IPS DF 19.7 (cell line): ENCODE measurements around the gene MEGF6.
"Not testable (repeated sequence)": the region's sequence is repeated elsewhere in the genome, so short reads cannot be mapped to it uniquely, and the experiment has no call there.

ENCODE experiments used
- DNase-seq: peaks from one replicate; pipeline ENCODE4 v3.0.0-alpha.2; 2013; ENCODE audit warnings: low read depth, low spot score

The MEGF6 gene

DNA sequence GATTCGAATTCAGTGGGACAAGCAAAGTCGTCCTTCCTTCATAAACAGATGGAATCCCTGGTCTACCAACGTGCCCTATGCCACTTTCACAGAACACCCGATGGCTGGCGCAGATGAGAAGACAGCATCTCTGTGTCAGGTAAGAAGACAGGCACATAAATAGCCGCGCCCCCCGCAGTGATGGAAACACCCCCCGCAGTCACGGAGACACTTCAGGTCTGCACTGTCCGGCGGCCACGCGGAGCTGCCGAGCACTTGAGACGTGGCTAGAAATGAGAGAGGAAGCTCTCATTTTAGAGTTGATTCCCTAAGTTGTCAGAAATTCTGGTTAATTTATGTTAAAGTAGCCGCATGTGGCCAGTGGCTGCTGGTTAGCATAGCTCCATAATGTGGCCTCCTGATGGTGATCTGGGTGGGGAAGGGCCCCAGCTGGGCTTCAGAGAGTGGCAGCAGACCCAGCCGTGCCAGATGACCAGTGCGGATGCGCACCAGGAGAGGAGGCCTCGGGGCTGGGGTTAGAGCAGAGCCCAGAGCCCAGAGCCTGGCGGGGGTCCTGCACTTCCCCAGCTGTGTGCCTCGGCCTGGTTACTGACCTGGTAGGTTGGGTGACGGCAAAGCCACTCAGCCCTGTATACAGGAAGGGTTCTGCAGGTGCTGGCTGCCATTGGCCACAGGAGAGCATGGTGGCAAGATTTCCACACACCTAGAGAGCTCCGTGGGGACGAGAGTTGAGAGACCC lies 16.4 kb upstream of the MEGF6 start:
- DNase-seq = no peak

DNA sequence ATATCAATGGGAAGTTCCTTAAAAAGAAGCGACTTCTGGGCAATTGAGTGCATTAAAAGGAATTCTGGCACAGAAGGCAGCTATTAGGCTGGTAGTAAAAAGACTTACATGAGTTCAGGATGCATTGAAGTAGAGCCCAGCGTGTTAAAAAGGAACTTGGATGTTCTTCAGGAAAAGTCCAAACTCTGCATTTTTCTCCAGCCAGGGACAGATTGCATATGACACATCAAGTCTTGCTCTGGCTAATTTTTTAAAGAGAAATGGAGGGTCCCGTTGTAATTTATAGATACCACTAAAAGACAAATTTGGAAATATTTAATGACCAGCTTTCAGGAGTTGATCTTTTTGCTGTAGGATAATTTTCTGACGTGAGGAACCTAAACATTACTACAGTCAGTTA lies 14.7 kb upstream of the MEGF6 start:
- no peak for DNase-seq

DNA sequence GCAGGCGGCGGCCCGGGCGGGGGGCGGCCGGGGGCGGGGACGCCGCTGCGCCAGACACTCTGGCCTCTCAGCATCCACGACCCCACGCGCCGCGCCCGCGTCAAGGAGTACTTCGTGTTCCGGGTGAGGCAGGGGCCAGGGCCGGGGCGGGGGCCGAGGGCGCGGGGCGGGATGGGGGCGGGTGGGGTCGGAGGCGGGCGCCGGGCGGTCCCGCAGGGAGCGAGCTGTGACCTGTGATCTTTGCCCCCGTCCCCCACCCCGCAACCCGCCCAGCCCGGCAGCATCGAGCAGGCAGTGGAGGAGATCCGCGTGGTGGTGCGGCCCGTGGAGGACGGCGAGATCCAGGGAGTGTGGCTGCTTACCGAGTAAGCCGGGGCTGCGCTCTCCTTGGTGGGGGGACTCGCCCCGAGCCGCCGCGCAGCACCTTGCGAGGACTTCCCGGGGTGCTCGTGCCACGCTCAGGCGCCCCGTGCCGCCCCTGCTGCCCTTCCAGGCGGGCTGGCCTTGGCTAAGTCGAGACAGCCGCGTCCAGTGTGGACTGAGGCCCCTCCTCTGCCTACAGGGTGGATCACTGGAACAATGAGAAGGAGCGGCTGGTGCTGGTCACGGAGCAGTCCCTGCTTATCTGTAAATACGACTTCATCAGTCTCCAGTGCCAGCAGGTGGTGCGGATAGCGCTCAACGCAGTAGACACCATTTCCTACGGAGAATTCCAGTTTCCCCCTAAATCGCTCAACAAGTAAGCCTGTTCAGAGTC lies 14.0 kb upstream of the MEGF6 start:
- no peak for DNase-seq

DNA sequence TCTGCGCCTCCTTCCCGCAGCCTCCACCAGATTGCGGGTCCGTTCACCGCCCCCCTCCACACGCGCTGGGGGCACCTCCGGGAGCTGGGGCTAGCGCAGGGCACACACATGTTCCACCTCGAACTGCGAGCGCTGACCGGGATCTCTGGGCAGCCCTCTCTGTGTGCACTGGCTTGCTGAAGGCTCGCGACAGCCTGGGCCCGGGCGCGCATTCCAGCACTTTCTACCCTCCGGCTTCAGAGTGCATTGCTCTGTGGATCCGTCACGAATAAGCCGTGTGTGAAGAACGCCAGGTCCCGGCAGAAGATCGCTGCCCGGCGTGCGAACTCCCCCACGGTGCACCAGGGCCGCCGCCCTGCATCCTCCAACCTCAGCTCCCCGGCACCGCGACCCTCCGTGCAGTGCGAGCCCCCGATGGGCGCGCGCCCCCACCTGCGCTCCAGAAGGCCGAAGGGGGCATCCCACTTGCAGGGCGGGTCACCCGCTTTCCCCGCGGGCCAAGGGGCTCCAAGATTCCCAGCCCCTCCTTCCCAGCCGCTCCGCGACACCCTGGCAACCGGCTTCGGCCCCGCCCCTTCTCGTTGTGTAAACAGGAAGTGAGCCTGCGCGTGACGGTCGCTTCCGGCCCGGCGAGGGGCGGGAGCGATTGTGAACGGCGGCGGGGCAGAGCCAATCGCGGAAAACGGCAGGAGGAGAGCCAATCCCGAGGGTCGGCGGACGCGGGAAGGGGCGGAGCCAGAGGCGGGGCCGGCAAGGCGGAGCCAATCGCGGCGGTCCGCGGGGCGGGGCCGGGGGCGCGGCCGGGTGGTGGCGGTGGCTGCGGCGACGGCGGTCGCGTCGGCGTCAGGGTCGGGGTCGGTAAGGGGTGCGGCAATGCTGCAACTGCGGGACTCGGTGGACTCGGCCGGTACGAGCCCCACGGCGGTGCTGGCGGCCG lies 13.2 kb upstream of the MEGF6 start, which contains the start of gene TPRG1L:
TSS of gene TPRG1L (plus strand) at position 816 of the 937 bp plus-strand sequence. CDS start at position 874, 58 bp downstream.
- no peak for DNase-seq

DNA sequence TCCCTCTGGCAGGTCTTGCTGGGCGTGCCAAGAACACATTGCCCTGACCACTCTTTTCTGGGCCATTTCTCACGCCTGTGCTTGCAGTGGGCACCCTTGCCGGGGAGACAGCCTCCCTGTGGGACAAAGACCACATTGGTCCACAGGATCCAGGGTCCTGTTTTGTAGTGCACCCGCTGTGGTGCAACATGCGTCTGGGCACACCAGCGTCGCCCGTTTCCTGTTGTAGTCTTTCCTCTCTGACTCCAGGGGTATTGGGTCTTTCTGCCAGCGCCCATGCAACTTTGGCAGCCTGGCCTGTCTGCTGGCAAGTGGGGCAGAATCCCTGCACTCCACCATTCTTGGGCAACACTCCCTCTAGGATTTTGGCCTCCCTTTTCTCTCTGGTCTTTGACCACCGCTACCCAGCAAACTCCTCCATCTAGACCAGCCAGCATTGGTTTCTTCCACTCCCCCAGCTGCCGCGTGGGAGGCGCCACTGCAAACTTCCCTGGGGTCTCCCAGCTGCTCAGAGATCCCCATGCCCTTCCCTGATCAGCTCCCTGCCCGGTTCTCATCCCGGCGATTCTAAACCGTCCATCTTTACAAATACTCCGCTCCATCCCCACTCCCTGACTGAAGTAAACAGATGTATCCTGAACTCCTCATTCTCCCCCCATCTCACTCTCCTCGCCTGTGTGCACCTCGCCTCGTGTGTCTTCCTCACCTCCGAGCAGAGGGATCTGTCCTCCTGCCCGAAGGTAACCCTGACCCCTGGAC lies 12.3 kb upstream of the MEGF6 start:
- no peak for DNase-seq

DNA sequence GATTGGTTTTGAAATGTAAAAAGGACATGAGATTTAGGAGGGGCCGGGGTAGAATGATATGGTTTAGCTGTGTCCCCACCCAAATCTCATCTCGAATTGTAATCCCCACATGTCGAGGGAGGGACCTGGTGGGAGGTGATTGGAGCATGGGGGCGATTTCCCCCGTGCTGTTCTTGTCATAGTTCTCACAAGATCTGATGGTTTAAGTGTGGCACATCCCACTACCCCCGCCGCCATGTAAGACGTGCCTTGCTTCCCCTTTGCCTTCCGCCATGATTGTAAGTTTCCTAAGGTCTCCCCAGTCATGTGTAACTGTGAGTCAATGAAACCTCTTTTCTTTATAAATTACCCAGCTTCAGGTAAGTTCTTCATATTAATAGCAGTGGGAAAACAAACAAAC lies 10.8 kb upstream of the MEGF6 start:
- not testable (repeated sequence) for DNase-seq

DNA sequence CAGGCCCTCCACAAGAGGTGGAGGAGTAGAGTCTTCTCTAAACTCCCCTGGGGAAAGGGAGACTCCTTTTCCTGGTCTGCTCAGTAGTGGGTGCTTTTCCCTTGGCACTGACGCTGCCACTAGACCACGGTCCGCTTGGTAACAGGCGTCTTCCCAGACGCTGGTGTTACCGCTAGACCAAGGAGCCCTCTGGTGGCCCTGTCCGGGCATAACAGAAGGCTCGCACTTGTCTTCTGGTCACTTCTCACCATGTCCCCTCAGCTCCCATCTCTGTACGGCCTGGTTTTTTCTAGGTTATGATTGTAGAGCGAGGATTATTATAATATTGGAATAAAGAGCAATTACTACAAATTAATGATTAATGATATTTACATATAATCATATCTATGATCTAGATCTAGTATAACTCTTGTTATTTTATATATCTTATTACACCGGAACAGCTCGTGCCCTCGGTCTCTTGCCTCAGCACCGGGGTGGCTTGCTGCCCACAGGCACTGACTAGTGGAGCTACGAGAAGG lies 9.9 kb upstream of the MEGF6 start:
- DNase-seq = not testable (repeated sequence)

DNA sequence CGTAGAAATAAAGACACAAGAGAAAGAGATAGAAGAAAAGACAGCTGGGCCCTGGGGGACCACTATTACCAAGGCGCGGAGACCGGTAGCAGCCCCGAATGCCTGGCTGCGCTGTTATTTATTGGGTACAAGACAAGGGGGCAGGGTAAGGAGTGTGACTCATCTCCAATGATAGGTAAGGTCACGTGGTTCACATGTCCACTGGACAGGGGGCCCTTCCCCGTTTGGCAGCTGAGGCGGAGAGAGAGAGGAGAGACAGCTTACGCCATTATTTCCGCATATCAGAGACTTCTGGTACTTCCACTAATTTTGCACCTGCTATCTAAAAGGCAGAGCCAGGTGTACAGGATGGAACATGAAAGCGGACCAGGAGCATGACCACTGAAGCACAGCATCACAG lies 9.4 kb upstream of the MEGF6 start:
- no peak for DNase-seq

DNA sequence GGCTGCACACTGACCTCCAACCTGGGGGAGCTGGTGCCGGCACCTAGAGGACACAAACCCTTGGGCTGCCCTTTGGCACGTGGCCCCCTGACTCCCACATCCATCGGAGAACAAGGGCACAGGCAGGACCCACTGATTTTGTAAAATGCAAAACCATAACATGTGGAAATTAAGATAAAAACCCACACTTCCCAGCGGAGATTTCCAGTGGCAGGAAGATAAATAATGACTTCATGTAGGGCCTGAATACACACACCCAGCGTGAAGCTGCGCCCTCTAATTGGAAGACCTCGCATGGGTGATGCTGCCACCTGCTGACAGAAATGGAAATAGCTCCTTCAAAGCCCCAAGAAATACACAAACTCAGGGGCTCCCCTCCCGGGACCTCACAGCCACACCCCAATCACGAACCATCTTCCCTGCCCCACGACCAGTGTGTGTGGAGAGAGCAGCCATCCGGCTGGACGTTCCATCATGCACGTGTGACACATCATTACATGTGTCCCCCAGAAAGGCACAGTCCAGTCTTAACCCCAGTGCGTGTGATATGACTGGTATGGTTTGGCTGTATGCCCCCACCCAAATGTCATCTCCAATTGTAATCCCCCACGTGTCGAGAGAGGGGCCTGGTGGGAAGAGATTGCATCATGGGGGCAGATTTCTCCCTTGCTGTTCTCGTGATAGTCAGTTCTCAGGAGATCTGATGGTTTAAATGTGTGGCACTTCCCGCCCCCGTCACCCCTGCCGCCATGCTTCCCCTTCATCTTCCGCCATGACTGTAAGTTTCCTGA lies 7.8 kb upstream of the MEGF6 start:
- no peak for DNase-seq

DNA sequence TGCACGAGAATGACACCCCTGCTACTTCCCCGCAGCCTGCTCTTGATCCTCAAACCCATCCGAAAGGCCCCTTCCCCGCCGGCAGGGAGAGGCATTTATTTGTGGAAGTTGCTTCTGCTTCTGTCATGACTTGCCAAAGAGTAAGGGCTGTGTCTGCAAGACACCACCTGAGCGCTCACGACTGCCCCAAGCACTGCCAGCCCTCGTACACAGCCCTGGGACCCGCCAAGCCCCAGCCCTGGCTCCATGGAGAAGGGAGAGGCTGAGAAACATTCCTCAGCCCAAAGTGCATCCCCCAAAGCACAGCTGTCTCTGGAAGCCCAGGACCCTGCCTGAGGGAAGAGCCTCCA lies 7.2 kb upstream of the MEGF6 start:
- DNase-seq = no peak

DNA sequence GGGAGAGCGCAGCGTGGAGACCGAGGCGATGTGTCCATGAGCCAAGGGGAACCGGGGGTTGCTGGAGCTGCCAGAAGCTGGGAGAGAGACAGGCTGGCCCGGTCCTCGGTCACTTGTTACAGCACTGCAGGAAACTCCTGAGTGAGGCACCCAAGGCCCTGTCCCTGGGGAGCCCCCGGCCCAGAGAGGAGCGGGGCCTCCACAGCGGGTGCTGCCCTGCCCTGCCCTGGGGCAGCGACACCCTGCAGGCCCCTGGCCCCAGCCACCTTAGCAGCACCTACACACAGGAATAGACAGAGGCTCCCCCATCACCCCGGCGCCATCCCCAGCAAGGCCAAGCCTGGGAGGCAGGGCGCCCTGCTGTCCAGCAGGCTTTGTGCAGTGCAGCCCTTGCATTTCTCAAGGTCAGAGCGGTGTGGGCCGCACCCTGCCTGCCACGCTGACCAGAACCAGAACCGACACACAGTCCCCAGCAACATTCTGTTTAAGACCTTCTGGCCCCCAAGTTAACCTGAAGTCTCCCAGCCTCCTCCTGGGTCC lies 6.6 kb upstream of the MEGF6 start:
- no peak for DNase-seq

DNA sequence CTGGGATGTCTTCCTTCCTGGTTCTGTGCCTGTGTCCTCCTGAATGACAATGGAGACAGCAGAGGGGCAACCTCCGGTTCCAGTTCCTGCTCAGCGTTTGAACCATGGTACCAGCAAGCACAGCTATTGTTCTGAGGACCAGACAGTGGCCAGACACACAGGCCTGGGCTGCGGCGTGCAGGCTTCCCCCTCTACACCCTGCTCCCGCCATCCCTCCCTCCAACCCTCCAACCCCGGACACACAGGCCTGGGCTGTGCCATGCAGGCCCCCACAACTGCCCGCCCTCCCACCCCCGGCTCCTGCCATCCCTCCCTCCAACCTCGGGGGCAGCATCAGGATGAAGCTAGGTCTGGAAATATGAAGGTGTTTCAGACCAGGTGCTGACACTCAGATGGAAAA lies 5.6 kb upstream of the MEGF6 start:
- DNase-seq = no peak

DNA sequence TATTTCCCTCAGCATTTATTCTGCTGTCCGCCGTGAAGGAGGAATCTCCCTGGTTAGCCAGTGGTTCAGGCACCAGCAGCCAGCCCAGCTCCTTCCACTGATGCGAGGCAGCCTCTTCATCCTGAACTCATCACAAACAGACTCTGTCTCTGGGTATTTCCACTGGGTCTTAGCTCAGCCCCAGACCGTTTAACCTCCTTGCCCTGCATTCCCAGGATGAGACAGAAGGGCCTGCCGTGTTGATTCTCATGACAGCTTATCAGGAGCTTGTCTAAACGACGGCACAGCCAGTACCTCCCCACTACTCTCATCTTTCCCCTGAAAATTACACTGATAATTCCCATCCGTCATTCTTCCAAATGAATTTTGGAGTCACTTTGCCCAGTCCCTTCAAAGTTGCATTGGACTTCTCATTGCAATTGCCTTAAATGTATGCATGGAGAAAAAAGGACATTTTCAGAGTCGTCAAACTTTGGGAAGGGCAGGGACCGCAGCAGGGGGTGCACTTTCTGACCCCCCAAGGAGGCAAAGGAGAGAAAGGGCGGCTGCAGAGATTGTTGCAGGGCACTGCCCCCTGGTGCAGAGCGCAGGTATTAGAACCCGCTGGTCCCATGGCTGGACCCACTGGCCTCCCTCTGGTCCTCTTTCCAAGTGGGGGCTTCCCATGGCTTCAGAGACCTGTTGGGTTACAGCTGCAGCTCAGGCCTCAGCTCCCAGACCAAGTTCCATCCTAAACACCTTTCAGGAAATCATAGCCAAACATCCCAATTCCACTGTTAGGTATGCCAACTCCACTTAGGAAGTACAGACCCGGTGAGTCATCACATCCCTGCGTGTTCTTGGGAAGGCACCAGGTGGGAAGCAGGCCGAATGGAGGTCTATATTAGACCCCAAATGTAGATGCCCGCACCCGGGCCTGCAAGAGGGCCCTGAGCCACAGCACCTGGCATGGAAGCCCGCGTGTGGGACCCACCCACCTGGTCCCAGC lies 3.7 kb upstream of the MEGF6 start:
- DNase-seq = no peak

DNA sequence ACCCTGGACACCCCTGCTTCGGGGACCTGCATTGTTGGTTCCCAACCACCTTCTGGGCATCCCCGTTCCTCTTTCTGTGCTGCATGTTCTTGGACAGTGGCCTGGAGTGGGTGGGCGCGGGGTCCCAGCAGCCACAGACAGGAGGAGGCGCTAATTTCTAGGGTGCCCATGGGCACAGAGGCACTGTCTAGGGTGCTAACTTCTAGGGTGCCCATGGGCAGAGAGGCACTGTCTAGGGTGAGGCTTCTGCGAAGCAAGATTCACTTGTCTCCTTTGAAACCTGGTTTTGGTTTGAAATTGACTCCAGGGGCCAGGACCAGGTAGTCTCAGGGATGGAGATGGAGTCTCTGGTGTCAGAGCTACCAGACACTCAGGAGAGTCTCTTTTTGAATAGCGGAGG lies 815 bp upstream of the MEGF6 start:
- DNase-seq = no peak

DNA sequence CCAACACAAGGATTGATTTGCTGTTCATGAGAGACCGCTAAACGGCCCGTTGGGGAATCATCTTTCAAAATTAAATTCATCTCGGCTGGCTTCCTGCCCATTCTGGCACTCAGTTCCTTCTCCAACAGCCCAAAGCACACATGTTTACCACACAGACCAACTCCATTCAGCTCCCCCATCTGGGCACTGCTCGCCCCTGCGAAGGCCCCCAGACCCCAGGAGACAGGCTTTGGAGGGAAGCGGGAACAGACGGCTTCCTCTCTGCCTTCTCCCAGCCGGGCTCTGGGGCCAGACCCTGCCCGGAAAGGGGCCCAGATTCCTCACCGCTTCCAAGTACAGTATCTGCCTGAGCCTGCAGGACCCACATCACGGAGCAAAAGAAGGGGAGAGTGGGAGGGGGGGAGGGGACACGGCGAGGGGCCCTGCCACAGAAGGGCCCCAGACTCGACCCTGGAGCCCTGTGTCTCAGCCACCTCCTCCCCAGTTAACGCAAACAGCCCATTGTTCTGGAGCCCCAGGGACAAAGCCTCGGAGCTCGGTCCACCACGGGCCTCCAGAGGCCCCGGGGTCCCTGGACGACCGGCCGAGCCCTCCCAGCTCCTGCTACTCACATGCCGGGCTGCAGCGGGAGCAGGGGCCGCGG lies 660 bp downstream of the MEGF6 start:
- no peak for DNase-seq

DNA sequence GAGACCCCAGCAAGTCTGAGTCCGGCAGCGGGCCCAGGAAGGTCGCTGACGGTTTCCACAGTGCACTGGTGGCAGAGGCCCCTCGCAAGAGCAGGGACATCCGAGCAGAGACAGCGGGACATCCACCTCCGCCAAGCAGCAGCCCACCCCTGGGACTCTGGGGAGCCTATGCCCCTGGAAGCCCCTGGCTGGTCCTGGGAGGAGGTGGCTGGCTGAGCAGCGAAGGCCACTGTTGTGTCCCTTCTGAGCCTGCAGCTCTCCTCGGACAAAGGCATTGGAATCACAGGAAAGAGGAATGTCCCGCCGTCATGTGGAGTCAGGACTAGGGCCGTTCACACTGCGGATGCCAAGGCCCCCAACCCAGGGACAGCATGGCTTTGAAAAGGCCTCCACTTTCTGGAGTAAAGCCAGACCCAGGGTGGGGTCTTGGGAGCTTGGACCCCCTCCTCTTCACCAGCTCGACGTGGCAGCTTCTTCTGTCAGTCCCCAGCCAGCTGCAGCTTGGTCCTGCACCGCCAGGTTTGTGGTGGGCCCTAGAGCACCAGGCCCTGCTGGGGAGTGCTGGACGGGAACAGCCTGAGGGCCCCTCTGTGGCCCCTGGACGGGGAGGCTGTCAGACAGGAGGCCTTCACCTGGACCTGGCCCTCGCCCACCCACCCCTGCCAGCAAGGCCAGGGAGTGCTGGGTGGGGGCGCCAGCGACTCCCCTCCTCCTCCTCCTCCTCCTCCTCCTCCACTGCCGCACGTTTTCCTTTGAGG lies 1.4 kb downstream of the MEGF6 start:
- no peak for DNase-seq

DNA sequence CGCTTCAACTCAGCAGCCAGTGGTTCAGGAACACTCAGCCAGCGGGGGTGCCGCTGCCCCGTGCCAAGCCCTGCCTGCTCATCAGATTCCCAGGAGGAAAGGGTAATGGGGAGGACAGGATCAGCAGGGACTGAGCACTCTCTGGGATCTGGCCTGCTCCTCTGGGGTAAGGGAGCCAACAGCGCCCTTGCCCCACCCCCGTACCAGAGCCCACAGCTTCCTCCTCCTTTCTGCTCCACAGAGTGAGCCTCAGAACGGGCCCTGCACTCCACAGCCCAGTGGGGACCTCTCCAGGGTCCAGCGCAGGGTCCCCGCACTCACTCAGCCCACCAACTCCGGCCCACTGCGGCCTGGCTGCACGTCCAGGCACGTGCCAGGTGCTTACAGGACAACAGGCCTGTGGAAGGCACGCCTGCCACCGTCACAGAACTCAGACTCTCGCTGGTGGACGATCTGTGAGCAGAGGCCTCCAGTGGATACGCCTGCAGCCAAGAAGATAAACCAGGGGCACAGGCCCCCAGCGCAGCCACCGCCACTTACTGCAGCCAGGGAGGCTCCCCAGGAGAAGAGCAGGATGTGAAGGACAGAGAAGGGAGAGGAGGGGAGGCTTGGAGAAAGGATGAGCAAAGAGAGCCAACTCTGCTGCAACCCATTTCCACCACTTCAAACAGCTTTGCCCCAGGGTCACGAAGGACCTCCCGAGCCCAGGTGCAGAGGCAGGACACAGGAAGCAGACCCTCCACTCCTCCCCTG lies 2.1 kb downstream of the MEGF6 start:
- DNase-seq = no peak
